Calu3 (cell line): ENCODE measurements around the gene KANK4. TPM values are rescaled to one million over a fixed set of nuclear protein-coding genes. Genes with fewer than 3 reads are reported as not detected.
"Not testable (repeated sequence)": the region's sequence is repeated elsewhere in the genome, so short reads cannot be mapped to it uniquely, and the experiment has no call there.

Source experiments
- BruUV-seq: library from RNA; stranded (reverse); fragments of 400-500 nt; replicated peaks from 2 replicates; lab custom pipeline; 2021; lab: Mats Ljungman, UMichigan
- CTCF ChIA-PET: fragments of 300-600 bp; sonication (Branson Sonifier 250); formaldehyde crosslinking; loops from one replicate; lab custom pipeline; 2022; ENCODE audit warnings: antibody characterized with exemption; lab: Charles Lee
- DNase-seq: peaks from one replicate; pipeline ENCODE4 v3.0.0; 2022
- H3K27ac Mint-ChIP-seq: one replicate; pipeline ENCODE4 v1.8.0; 2022; ENCODE audit warnings: mixed read lengths; ENCODE audit not compliant: unreplicated experiment
- H3K27me3 Mint-ChIP-seq: one replicate; pipeline ENCODE4 v1.8.0; 2022; ENCODE audit warnings: mixed read lengths; ENCODE audit not compliant: unreplicated experiment
- H3K36me3 Mint-ChIP-seq: one replicate; pipeline ENCODE4 v1.8.0; 2022; ENCODE audit warnings: mild to moderate bottlenecking, moderate library complexity, mixed read lengths; ENCODE audit not compliant: insufficient read depth, unreplicated experiment
- H3K4me1 Mint-ChIP-seq: one replicate; pipeline ENCODE4 v1.8.0; 2022; ENCODE audit warnings: mild to moderate bottlenecking, low read depth, mixed read lengths; ENCODE audit not compliant: unreplicated experiment
- H3K4me3 Mint-ChIP-seq: one replicate; pipeline ENCODE4 v1.8.0; 2022; ENCODE audit warnings: mild to moderate bottlenecking, low read depth, moderate library complexity, mixed read lengths; ENCODE audit not compliant: unreplicated experiment
- H3K9me3 Mint-ChIP-seq: one replicate; pipeline ENCODE4 v1.8.0; 2022; ENCODE audit warnings: low read depth, mixed read lengths; ENCODE audit not compliant: unreplicated experiment
- intact Hi-C: fragments of 100-400 bp; cut with micrococcal nuclease; formaldehyde crosslinking; loops from one replicate; pipeline ENCODE4 v1.10.0; 2022; ENCODE audit not compliant: unreplicated experiment
- total RNA-seq: library from RNA; stranded (reverse); gene quantifications from 2 replicates; pipeline ENCODE4 v1.2.3, GENCODE V29; 2022
- TF ChIP-seq, protein P1 (sequence below): fragments of 200-600 bp; IDR thresholded peaks from one replicate; pipeline ENCODE4 v1.8.0; 2022; ENCODE audit warnings: antibody characterized with exemption; ENCODE audit not compliant: unreplicated experiment

The KANK4 gene
- total RNA-seq, 1 experiment from 2014 or later, result not detected

GRCh38 chr1:62245201-62245600 lies 74.0 kb downstream of the KANK4 start:
- no TSS peak for BruUV-seq
- H3K4me1 Mint-ChIP-seq, result peaks cover 12% of the 10 kb centered on the region
- DNase-seq, result no peak
- H3K27me3 Mint-ChIP-seq, result peaks cover 62% of the 10 kb centered on the region
- no peaks in the 10 kb centered on the region for H3K9me3 Mint-ChIP-seq
- TF ChIP-seq, protein P1, sequence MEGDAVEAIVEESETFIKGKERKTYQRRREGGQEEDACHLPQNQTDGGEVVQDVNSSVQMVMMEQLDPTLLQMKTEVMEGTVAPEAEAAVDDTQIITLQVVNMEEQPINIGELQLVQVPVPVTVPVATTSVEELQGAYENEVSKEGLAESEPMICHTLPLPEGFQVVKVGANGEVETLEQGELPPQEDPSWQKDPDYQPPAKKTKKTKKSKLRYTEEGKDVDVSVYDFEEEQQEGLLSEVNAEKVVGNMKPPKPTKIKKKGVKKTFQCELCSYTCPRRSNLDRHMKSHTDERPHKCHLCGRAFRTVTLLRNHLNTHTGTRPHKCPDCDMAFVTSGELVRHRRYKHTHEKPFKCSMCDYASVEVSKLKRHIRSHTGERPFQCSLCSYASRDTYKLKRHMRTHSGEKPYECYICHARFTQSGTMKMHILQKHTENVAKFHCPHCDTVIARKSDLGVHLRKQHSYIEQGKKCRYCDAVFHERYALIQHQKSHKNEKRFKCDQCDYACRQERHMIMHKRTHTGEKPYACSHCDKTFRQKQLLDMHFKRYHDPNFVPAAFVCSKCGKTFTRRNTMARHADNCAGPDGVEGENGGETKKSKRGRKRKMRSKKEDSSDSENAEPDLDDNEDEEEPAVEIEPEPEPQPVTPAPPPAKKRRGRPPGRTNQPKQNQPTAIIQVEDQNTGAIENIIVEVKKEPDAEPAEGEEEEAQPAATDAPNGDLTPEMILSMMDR, result no peak
- H3K4me3 Mint-ChIP-seq, result no peak overlapping the region
- H3K36me3 Mint-ChIP-seq, result no peaks in the 10 kb centered on the region
- no peak overlapping the region for H3K27ac Mint-ChIP-seq
- intact Hi-C loops, result no loop called here
- CTCF ChIA-PET, result no interaction called here

DNA sequence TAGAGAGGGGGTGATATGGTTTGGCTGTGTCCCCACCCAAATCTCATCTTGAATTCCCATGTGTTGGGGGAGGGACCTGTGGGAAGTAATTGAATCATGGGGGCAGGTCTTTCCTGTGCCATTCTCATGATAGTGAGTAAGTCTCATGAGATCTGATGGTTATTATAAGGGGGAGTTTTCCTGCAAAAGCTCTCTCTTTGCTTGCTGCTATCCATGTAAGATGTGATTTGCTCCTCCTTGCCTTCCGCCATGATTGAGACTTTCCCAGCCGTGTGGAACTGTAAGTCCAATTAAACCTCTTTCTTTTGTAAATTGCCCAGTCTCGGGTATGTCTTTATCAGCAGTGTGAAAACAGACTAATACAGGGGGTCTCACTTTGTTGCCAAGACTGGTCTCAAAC lies 74.9 kb downstream of the KANK4 start:
- H3K36me3 Mint-ChIP-seq, H3K27ac Mint-ChIP-seq, H3K9me3 Mint-ChIP-seq, CTCF ChIA-PET, intact Hi-C loops, H3K4me3 Mint-ChIP-seq, DNase-seq, BruUV-seq: not testable (repeated sequence)
- Mint-ChIP-seq H3K4me1 (peaks cover 12% of the 10 kb centered on the region), H3K27me3 (peaks cover 59% of the 10 kb centered on the region)

GRCh38 chr1:62241371-62242131 lies 77.7 kb downstream of the KANK4 start:
- no TSS peak for BruUV-seq
- CTCF ChIA-PET, result no interaction called here
- intact Hi-C loops, result no loop called here
- Mint-ChIP-seq H3K4me1 (peaks cover 12% of the 10 kb centered on the region), H3K4me3 (no peak overlapping the region), H3K27ac (no peak overlapping the region), H3K36me3 (no peaks in the 10 kb centered on the region), H3K27me3 (peaks cover 41% of the 10 kb centered on the region), H3K9me3 (no peaks in the 10 kb centered on the region)
- TF ChIP-seq, protein P1, result no peak
- peak; percentile 45 for DNase-seq

DNA sequence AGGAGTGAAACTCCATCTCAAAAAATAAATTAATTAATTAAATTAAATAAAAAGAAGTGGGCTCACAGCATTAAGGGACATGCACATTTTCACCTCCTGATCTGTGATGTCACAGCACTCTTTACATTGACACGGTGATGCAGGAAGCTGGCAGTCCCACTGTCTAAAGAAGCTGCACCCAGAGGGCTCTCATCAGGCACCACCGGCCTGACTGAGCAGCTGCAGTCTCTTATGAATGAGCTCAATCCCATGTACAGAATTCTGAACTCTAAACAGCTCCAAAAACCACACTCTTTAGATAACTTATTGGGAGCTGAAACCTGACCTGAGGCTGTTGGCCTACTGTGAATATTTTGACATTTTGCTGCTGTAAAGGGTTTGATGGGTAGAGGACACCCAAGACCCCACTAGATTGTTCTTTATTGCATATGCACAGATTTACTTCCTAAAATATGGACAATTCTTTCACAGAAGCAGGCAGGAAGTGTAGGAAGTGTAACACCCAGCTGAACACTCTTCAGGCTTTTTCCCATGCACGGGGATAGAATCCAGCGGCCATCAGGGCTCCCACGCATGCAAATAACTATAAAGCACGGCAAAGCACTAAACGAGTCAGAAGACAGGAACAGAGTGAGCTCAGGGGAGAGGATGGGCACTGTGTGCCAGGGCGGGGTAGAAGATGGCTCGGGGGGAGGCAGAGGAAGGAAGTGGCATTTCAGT lies 78.4 kb downstream of the KANK4 start:
- Mint-ChIP-seq H3K4me3 (no peak overlapping the region), H3K36me3 (no peaks in the 10 kb centered on the region), H3K9me3 (no peaks in the 10 kb centered on the region), H3K4me1 (peaks cover 12% of the 10 kb centered on the region), H3K27ac (no peak overlapping the region), H3K27me3 (peaks cover 41% of the 10 kb centered on the region)
- TF ChIP-seq, protein P1, result no peak
- CTCF ChIA-PET, result no interaction called here
- DNase-seq, result no peak
- intact Hi-C loops, result no loop called here
- no TSS peak for BruUV-seq

- DNase-seq, H3K36me3 Mint-ChIP-seq, H3K4me3 Mint-ChIP-seq, H3K27ac Mint-ChIP-seq, CTCF ChIA-PET, H3K9me3 Mint-ChIP-seq, BruUV-seq, intact Hi-C loops: not testable (repeated sequence)
- Mint-ChIP-seq H3K4me1 (peaks cover 16% of the 10 kb centered on the region), H3K27me3 (peaks cover 34% of the 10 kb centered on the region)
These were observed 79.4 kb downstream of the KANK4 start for GRCh38 chr1:62239652-62240403.
